DMS114 treated with DMSO at 0.1 percent for 48 hours (cell line): Measurements from ENCODE around the gene ARHGAP11A.

Experiments
- DNase-seq: peaks from one replicate; lab custom pipeline; 2025; ENCODE audit not compliant: unreplicated experiment; lab: John Stamatoyannopoulos, UW

The ARHGAP11A gene

GRCh38 chr15:32652178-32652577 is 36.9 kb downstream of the ARHGAP11A start:
- DNase-seq, result no peak

- no peak for DNase-seq
These were observed 40.8 kb downstream of the ARHGAP11A start for GRCh38 chr15:32656091-32656490.

- DNase-seq, result no peak
These were observed 41.2 kb downstream of the ARHGAP11A start for GRCh38 chr15:32656496-32656895.

GRCh38 chr15:32657198-32657883 is 42.0 kb downstream of the ARHGAP11A start:
- no peak for DNase-seq

- DNase-seq, result no peak
These were observed 42.6 kb downstream of the ARHGAP11A start for GRCh38 chr15:32657941-32658340.

- DNase-seq, result no peak
These were observed 44.2 kb downstream of the ARHGAP11A start for GRCh38 chr15:32659340-32660155.

- DNase-seq, result no peak
These were observed 48.4 kb downstream of the ARHGAP11A start for GRCh38 chr15:32663671-32664070.

GRCh38 chr15:32664796-32665195 is 49.5 kb downstream of the ARHGAP11A start:
- DNase-seq, result no peak

- DNase-seq, result no peak
These were observed 52.0 kb downstream of the ARHGAP11A start for GRCh38 chr15:32667321-32667720.

GRCh38 chr15:32668942-32669341 is 53.6 kb downstream of the ARHGAP11A start:
- DNase-seq, result no peak

- DNase-seq, result no peak
These were observed 54.8 kb downstream of the ARHGAP11A start for GRCh38 chr15:32669896-32670611.

GRCh38 chr15:32670623-32671022 is 55.3 kb downstream of the ARHGAP11A start:
- no peak for DNase-seq

GRCh38 chr15:32671339-32672325 is 56.3 kb downstream of the ARHGAP11A start:
- DNase-seq, result no peak

- DNase-seq, result no peak
These were observed 59.4 kb downstream of the ARHGAP11A start for GRCh38 chr15:32674681-32675080.

- DNase-seq, result no peak
These were observed 60.2 kb downstream of the ARHGAP11A start for GRCh38 chr15:32675466-32675865.

- DNase-seq, result no peak
These were observed 60.9 kb downstream of the ARHGAP11A start for GRCh38 chr15:32676169-32676568.

GRCh38 chr15:32677238-32677750 is 62.0 kb downstream of the ARHGAP11A start:
- no peak for DNase-seq

GRCh38 chr15:32679298-32679690 is 64.0 kb downstream of the ARHGAP11A start:
- no peak for DNase-seq

- DNase-seq, result no peak
These were observed 67.3 kb downstream of the ARHGAP11A start for GRCh38 chr15:32682569-32682968.

GRCh38 chr15:32682977-32683630 is 67.8 kb downstream of the ARHGAP11A start:
- DNase-seq, result no peak
